Activated naive CD4-positive, alpha-beta T cell treated with anti-CD3 and anti-CD28 coated beads, Interleukin-2, amount 10 ng/mL, durations not matched to agents 7 days and 5 days (primary cell): ENCODE results near the gene PCBP3.
"Not testable (repeated sequence)": the region's sequence is repeated elsewhere in the genome, so short reads cannot be mapped to it uniquely, and the experiment has no call there.

Experiments
- CTCF ChIA-PET: fragments of 350-600 bp; sonication (Branson Sonifier 250); formaldehyde crosslinking; loops from one replicate; lab custom pipeline; 2021; ENCODE audit warnings: antibody characterized with exemption; lab: Charles Lee
- DNase-seq: peaks from one replicate; pipeline ENCODE4 v3.0.0-alpha.2; 2020
- H3K27ac Mint-ChIP-seq: one replicate; pipeline ENCODE4 v1.8.0; 2021; ENCODE audit warnings: mild to moderate bottlenecking, moderate library complexity, mixed read lengths
- H3K27me3 Mint-ChIP-seq: one replicate; pipeline ENCODE4 v1.8.0; 2021; ENCODE audit warnings: mild to moderate bottlenecking, mixed read lengths
- H3K36me3 Mint-ChIP-seq: one replicate; pipeline ENCODE4 v1.8.0; 2021; ENCODE audit warnings: mixed read lengths
- H3K4me1 Mint-ChIP-seq: one replicate; pipeline ENCODE4 v1.8.0; 2021; ENCODE audit warnings: mixed read lengths
- H3K4me3 Mint-ChIP-seq: one replicate; pipeline ENCODE4 v1.8.0; 2021; ENCODE audit warnings: mild to moderate bottlenecking, moderate library complexity, mixed read lengths
- H3K9me3 Mint-ChIP-seq: one replicate; pipeline ENCODE4 v1.8.0; 2021; ENCODE audit warnings: mixed read lengths

The PCBP3 gene

GRCh38 chr21:45699966-45700365 is 56.4 kb downstream of the PCBP3 start:
- Mint-ChIP-seq H3K9me3 (peaks cover 13% of the 10 kb centered on the region), H3K4me3 (no peak overlapping the region), H3K27ac (peak overlapping the region; percentile 66), H3K36me3 (peaks cover 7% of the 10 kb centered on the region), H3K27me3 (no peaks in the 10 kb centered on the region), H3K4me1 (peaks cover 41% of the 10 kb centered on the region)
- CTCF ChIA-PET = no interaction called here
- DNase-seq = no peak

DNA sequence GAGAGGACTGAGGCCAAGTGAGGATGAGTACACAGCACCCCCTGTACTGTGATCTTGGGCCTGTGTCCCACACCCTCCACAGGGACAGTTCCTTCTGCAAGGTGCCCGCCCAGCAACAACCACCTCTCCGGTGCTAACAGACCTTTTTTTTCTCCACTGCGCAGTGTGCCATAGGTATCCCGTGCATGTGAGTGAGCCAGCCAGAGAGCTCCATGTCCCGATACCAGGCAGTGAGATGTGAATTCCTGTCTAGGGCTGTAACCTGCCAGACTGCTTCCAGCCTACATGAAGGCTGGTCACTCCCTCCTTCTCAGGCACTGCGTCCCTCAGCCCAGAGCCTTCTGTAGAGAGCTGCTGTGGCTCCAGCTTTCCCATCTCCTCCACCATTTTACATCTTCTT is 56.9 kb downstream of the PCBP3 start:
- no peak overlapping the region for H3K27ac Mint-ChIP-seq
- no peaks in the 10 kb centered on the region for H3K27me3 Mint-ChIP-seq
- peaks cover 7% of the 10 kb centered on the region for H3K36me3 Mint-ChIP-seq
- H3K9me3 Mint-ChIP-seq = peaks cover 13% of the 10 kb centered on the region
- CTCF ChIA-PET = no interaction called here
- no peak for DNase-seq
- H3K4me3 Mint-ChIP-seq = no peak overlapping the region
- peaks cover 41% of the 10 kb centered on the region for H3K4me1 Mint-ChIP-seq

DNA sequence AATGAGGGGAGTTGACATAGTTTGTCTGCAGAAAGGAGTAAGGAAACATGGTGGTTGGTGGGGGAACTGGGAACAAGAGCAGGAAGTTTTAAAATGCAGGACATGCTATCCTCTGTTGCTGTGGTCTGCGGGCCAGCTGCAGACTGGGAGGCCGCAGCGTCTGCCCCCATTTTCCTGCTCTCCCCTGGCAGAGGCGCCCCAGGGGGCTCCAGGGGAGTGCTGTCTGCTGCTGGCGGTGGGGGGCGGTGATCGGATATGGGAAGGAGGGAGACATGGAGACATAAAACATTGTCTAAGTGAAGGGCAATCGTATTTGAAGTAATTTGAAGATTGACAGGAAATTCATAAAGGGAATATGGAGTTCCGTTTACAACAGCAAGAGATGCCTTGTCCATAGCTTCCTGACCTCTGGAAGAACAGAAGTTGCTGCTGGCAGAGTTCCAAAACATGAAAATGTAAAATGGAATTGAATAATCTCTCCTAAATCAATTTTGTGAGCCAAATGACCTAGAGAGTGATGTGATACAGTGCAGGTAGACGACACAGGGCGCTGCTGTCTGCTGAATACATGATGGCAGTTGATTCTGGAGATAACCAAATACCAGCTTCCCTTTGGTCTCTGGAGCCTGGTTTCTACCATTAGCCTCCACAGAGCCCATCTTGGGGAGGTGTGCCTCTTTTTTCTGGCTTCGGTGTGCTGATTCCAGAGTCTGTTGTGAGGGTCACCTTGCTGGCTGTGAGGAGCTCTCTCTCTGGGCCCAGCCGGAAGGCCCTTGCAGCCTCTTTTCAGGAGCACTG is 61.0 kb downstream of the PCBP3 start:
- no peak for DNase-seq
- CTCF ChIA-PET = no interaction called here
- peaks cover 3% of the 10 kb centered on the region for H3K36me3 Mint-ChIP-seq
- H3K4me1 Mint-ChIP-seq = peaks cover 29% of the 10 kb centered on the region
- H3K27ac Mint-ChIP-seq = no peak overlapping the region
- H3K27me3 Mint-ChIP-seq = no peaks in the 10 kb centered on the region
- H3K9me3 Mint-ChIP-seq = peaks cover 3% of the 10 kb centered on the region
- no peak overlapping the region for H3K4me3 Mint-ChIP-seq

GRCh38 chr21:45706299-45706698 is 62.8 kb downstream of the PCBP3 start:
- Mint-ChIP-seq H3K9me3 (peaks cover 3% of the 10 kb centered on the region), H3K36me3 (no peaks in the 10 kb centered on the region), H3K27ac (no peak overlapping the region), H3K4me1 (peaks cover 12% of the 10 kb centered on the region), H3K27me3 (no peaks in the 10 kb centered on the region), H3K4me3 (no peak overlapping the region)
- CTCF ChIA-PET = no interaction called here
- no peak for DNase-seq

GRCh38 chr21:45709173-45709572 is 65.6 kb downstream of the PCBP3 start:
- H3K4me1 Mint-ChIP-seq = no peaks in the 10 kb centered on the region
- no peak overlapping the region for H3K27ac Mint-ChIP-seq
- CTCF ChIA-PET = no interaction called here
- peaks cover 10% of the 10 kb centered on the region for H3K9me3 Mint-ChIP-seq
- no peak for DNase-seq
- H3K27me3 Mint-ChIP-seq = no peaks in the 10 kb centered on the region
- H3K4me3 Mint-ChIP-seq = no peak overlapping the region
- H3K36me3 Mint-ChIP-seq = no peaks in the 10 kb centered on the region

GRCh38 chr21:45709696-45710268 is 66.3 kb downstream of the PCBP3 start:
- DNase-seq = no peak
- no peaks in the 10 kb centered on the region for H3K4me1 Mint-ChIP-seq
- no peak overlapping the region for H3K27ac Mint-ChIP-seq
- no peak overlapping the region for H3K4me3 Mint-ChIP-seq
- H3K9me3 Mint-ChIP-seq = peaks cover 10% of the 10 kb centered on the region
- no peaks in the 10 kb centered on the region for H3K36me3 Mint-ChIP-seq
- CTCF ChIA-PET = no interaction called here
- no peaks in the 10 kb centered on the region for H3K27me3 Mint-ChIP-seq

GRCh38 chr21:45710306-45710705 is 66.8 kb downstream of the PCBP3 start:
- H3K4me3 Mint-ChIP-seq, H3K27ac Mint-ChIP-seq, H3K27me3 Mint-ChIP-seq, H3K4me1 Mint-ChIP-seq, H3K36me3 Mint-ChIP-seq, CTCF ChIA-PET, DNase-seq: not testable (repeated sequence)
- peaks cover 10% of the 10 kb centered on the region for H3K9me3 Mint-ChIP-seq

DNA sequence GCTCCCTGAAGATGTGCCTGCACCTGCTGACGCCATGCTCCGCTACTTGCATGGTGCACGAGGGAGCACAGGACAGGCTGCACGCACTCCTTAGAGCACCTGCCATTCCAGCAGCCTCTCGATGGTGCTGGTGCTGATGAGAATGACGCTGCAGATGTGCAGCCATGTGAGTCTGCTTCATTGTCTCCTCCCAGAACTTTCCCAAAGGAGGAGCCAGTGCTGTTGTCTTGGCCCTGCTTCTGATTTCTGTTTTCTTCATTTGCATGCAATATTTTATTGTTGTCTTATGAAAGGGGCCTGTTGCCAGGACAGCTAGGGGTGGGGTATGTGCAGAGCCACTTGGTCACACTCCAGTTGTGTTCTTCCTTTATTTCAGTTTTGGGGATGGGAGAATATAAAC is 70.1 kb downstream of the PCBP3 start:
- Mint-ChIP-seq H3K4me1 (peaks cover 10% of the 10 kb centered on the region), H3K27ac (no peak overlapping the region), H3K36me3 (peaks cover 2% of the 10 kb centered on the region), H3K4me3 (no peak overlapping the region), H3K9me3 (peaks cover 10% of the 10 kb centered on the region), H3K27me3 (no peaks in the 10 kb centered on the region)
- CTCF ChIA-PET = no interaction called here
- no peak for DNase-seq

- Mint-ChIP-seq H3K36me3 (peaks cover 2% of the 10 kb centered on the region), H3K27ac (no peak overlapping the region), H3K4me1 (peaks cover 19% of the 10 kb centered on the region), H3K27me3 (no peaks in the 10 kb centered on the region), H3K9me3 (peaks cover 10% of the 10 kb centered on the region), H3K4me3 (no peak overlapping the region)
- DNase-seq = no peak
- CTCF ChIA-PET = no interaction called here
Observed at GRCh38 chr21:45715441-45715840, 71.9 kb downstream of the PCBP3 start.

GRCh38 chr21:45718413-45718812 is 74.9 kb downstream of the PCBP3 start:
- Mint-ChIP-seq H3K9me3 (peaks cover 3% of the 10 kb centered on the region), H3K4me1 (peaks cover 24% of the 10 kb centered on the region), H3K27ac (no peak overlapping the region), H3K4me3 (no peak overlapping the region), H3K36me3 (peaks cover 2% of the 10 kb centered on the region), H3K27me3 (no peaks in the 10 kb centered on the region)
- CTCF ChIA-PET = no interaction called here
- no peak for DNase-seq

- no peaks in the 10 kb centered on the region for H3K27me3 Mint-ChIP-seq
- H3K27ac Mint-ChIP-seq = no peak overlapping the region
- H3K36me3 Mint-ChIP-seq = peaks cover 2% of the 10 kb centered on the region
- no peak for DNase-seq
- CTCF ChIA-PET = no interaction called here
- no peaks in the 10 kb centered on the region for H3K9me3 Mint-ChIP-seq
- H3K4me1 Mint-ChIP-seq = peaks cover 31% of the 10 kb centered on the region
- H3K4me3 Mint-ChIP-seq = no peak overlapping the region
Observed at GRCh38 chr21:45719177-45719802, 75.8 kb downstream of the PCBP3 start.

DNA sequence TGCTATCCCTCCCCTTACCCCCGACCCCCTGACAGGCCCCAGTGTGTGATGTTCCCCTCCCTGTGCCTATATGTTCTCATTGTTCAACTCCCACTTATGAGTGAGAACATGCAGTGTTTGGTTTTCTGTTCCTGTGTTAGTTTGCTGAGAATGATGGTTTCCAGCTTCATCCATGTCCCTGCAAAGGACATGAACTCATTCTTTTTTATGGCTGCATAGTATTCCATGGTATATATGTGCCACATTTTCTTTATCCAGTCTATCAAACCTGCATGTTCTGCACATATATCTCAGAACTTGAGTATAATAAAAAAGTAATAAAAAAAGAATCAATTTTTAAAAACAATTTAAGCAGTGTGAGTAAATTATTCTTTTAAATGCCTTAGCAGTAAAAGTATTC is 76.7 kb downstream of the PCBP3 start:
- H3K27me3 Mint-ChIP-seq, H3K4me3 Mint-ChIP-seq, DNase-seq, H3K27ac Mint-ChIP-seq, H3K9me3 Mint-ChIP-seq, H3K36me3 Mint-ChIP-seq, CTCF ChIA-PET: not testable (repeated sequence)
- peaks cover 31% of the 10 kb centered on the region for H3K4me1 Mint-ChIP-seq

DNA sequence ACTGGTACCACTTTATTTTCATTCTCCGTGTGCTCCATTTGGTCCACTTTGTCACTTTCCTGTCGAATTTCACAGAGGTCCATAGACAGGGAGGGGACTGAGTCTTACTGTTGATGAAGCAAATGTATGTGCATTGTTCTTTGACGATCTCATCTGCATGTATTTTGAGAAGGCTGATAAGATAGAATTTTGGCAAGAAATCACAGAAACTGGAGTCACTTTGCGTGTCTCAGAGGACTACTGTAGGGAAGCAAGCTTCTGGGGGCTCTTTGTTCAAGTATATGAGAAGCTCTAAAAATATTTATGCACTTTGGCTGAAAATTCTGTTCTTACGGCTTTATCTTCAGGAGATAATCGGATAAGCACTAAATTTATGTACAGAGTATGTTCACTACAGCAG is 78.1 kb downstream of the PCBP3 start:
- peaks cover 31% of the 10 kb centered on the region for H3K4me1 Mint-ChIP-seq
- no peak for DNase-seq
- H3K4me3 Mint-ChIP-seq = no peak overlapping the region
- no peaks in the 10 kb centered on the region for H3K36me3 Mint-ChIP-seq
- CTCF ChIA-PET = no interaction called here
- H3K27ac Mint-ChIP-seq = no peak overlapping the region
- no peaks in the 10 kb centered on the region for H3K27me3 Mint-ChIP-seq
- H3K9me3 Mint-ChIP-seq = no peaks in the 10 kb centered on the region

DNA sequence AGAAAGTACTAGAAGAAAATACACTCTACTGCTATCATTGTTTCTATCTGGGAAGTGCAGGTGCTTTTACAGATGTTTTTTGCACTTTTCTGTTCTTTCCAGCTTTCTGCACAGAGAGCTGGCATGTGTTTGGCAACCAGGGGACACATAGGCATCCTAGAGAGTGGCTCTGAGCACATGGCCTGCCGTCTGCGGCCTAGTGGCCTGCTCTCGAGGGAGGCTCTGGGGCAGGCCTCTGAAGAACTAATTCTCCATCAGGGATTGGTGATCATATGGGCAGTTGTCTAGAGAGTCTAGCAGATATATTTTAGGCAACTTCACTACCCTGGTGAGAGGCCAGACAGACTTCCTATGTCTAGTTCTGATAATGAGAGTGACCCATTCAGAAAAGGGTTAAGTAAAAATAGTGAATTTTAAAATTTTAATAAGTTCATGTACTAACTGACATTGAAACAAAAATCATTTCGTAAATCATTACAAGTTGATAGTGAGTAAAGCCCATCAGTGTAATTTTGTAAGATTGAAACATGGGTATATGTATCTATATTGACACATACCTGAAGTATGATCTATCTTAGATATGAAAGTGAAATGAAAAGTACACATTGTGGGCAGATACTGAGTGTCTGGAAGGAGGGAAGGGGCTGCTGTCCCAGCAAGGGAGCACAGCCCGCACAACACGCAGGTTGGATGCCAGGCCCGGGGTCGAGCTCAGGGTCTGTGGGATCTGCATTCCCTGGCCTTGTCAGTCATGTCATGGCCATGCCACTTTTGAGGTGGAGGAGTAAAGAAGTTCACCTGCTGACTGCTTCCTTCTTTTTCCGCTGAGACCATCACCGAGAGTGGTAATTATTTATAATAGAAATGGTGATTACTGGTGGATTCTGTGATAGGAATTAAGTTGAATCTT is 79.8 kb downstream of the PCBP3 start:
- H3K9me3 Mint-ChIP-seq = no peaks in the 10 kb centered on the region
- no peak overlapping the region for H3K4me3 Mint-ChIP-seq
- no peaks in the 10 kb centered on the region for H3K27me3 Mint-ChIP-seq
- H3K36me3 Mint-ChIP-seq = no peaks in the 10 kb centered on the region
- CTCF ChIA-PET = no interaction called here
- DNase-seq = no peak
- peaks cover 23% of the 10 kb centered on the region for H3K4me1 Mint-ChIP-seq
- no peak overlapping the region for H3K27ac Mint-ChIP-seq
